Measurements from ENCODE around the gene ZNF385C. TPM values are rescaled to one million over a fixed set of nuclear protein-coding genes. Genes with fewer than 3 reads are reported as not detected.

Gene ZNF385C
- total and polyA plus RNA-seq, 3 donors from 2014 or later, result 17.9 to 26.6 (median 21.4) TPM

DNA sequence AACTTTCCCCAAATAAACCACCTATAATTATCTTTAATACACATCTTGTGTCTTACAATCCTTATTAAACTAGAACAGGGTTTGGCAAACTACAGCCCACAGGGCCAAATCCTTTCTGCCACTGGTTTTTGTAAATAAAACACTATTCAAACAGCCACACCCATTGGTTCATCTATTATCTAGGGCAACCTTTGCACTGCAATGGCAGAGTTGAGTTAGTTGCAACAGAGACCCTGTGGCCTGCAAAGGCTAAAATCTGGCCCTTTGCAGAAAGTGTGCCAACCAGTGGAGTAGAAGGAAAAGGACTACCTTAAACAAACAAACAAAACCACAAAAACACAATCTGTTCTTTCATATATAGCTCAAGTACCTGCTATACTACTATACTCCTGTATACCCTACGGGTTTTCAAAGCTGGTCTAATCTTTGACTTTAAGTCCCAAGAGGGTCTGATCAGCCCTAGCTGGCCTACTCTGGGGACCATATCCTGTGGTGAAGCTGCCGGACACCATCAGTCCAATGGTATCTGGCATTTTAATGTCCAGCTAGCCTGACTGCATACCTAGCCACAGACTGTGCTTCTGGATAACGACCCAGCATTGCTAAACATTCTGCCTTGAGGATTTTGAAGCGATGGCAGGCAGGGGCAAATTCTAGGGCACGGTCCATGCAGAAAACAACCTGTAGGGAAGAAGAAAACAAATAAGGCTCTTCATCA, 108.4 kb downstream of the ZNF385C start:
- H3K4me1 ChIP-seq, result no peaks in the 10 kb centered on the region
- intact Hi-C loops (cut with DNase I; ENCODE audit: low total_unique reads), result no loop called here
- no peaks in the 10 kb centered on the region for H3K36me3 ChIP-seq (ENCODE audit: low read depth, missing control alignments)
- DNase-seq, result no peak
- TF ChIP-seq, protein P1, sequence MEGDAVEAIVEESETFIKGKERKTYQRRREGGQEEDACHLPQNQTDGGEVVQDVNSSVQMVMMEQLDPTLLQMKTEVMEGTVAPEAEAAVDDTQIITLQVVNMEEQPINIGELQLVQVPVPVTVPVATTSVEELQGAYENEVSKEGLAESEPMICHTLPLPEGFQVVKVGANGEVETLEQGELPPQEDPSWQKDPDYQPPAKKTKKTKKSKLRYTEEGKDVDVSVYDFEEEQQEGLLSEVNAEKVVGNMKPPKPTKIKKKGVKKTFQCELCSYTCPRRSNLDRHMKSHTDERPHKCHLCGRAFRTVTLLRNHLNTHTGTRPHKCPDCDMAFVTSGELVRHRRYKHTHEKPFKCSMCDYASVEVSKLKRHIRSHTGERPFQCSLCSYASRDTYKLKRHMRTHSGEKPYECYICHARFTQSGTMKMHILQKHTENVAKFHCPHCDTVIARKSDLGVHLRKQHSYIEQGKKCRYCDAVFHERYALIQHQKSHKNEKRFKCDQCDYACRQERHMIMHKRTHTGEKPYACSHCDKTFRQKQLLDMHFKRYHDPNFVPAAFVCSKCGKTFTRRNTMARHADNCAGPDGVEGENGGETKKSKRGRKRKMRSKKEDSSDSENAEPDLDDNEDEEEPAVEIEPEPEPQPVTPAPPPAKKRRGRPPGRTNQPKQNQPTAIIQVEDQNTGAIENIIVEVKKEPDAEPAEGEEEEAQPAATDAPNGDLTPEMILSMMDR (IDR thresholded peaks at IDR 0.05), result no peak
- TF ChIP-seq POLR2A (IDR thresholded peaks at IDR 0.05), result no peak
- no peaks in the 10 kb centered on the region for H3K27me3 ChIP-seq
- no peak overlapping the region for H3K4me3 ChIP-seq
- H3K27ac ChIP-seq, result no peak overlapping the region
- no peaks in the 10 kb centered on the region for H3K9me3 ChIP-seq
- 87 to 96% methylated on average over 5 of the region's 5 CpGs for WGBS, 2 donors

DNA sequence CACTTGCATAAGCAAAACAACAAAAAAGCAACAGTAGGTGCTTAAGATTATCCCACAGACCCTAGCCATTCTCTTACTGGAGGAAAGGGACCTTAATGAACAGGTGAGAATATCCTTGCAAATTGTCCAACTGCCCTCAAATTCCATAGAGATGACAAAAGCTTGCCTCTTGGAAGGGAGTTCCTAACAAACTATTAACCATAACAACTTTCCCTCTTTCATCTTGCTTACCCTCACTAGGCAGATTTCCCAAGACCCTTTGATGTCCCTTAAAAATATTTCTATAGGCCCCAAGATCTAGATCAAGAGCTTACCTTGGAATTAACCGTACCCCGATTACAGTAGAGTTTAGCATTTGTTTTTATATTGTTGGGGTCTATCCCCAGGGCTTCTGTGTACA, 109.9 kb downstream of the ZNF385C start:
- no peaks in the 10 kb centered on the region for H3K9me3 ChIP-seq
- intact Hi-C loops (cut with DNase I; ENCODE audit: low total_unique reads), result no loop called here
- H3K36me3 ChIP-seq (ENCODE audit: low read depth, missing control alignments), result no peaks in the 10 kb centered on the region
- no peak overlapping the region for H3K27ac ChIP-seq
- no peak for DNase-seq
- TF ChIP-seq, protein P1 (IDR thresholded peaks at IDR 0.05), result no peak
- no peak for TF ChIP-seq POLR2A (IDR thresholded peaks at IDR 0.05)
- no peaks in the 10 kb centered on the region for H3K4me1 ChIP-seq
- WGBS, 2 donors, result 91 to 94% methylated on average over 2 of the region's 2 CpGs
- H3K4me3 ChIP-seq, result no peak overlapping the region
- no peaks in the 10 kb centered on the region for H3K27me3 ChIP-seq

DNA sequence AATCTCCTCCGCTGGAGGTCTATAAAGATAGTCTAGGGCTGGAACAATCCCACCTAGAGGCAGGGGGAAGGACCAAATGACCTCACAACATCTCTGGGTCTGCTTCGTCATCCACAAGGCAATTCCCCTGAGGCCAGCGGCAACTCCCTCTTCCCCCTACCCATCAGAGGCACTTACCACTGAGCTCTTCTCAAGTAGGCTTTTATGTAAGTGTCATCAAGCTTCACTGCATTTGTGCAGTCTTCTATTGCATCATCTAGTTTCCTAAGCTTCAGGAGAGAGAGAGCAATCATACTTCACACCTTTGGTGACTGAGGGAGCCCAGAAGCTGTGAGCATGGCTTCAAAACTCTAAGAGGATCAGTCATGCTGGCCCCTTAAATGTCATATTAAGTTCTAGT, 110.6 kb downstream of the ZNF385C start:
- Histone ChIP-seq H3K27me3 (no peaks in the 10 kb centered on the region), H3K27ac (no peak overlapping the region), H3K4me1 (no peaks in the 10 kb centered on the region), H3K36me3 (ENCODE audit: low read depth, missing control alignments) (no peaks in the 10 kb centered on the region), H3K4me3 (no peak overlapping the region), H3K9me3 (no peaks in the 10 kb centered on the region)
- no peak for DNase-seq
- intact Hi-C loops (cut with DNase I; ENCODE audit: low total_unique reads), result no loop called here
- TF ChIP-seq, protein P1 (IDR thresholded peaks at IDR 0.05), result no peak
- no peak for TF ChIP-seq POLR2A (IDR thresholded peaks at IDR 0.05)
- WGBS, 2 donors, result 77 to 86% methylated on average over 3 of the region's 3 CpGs

DNA sequence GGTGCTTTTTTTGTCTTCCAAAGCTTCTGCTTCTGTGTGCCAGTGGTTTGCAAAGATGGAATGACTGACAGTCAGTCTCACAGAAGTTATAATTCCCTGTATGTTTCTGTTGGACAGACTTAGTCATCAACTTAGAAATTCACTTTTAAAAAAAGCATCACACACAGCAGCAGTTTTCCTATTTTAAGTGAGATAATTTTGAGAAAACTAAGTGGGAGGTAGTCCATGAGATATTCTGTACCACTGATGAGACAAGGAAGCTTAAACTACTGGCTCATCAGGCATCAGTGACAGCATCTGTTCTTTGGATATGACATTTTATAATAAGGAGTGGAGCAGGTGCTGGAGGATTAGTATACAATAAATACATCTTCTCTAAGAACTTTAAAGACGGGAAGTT, 111.6 kb downstream of the ZNF385C start:
- 96 to 97% methylated on average over 1 of the region's 1 CpG for WGBS, 2 donors
- Histone ChIP-seq H3K27ac (no peak overlapping the region), H3K9me3 (no peaks in the 10 kb centered on the region), H3K4me1 (no peaks in the 10 kb centered on the region), H3K36me3 (ENCODE audit: low read depth, missing control alignments) (peaks cover 2% of the 10 kb centered on the region), H3K4me3 (no peak overlapping the region), H3K27me3 (no peaks in the 10 kb centered on the region)
- TF ChIP-seq POLR2A (IDR thresholded peaks at IDR 0.05), result no peak
- TF ChIP-seq, protein P1 (IDR thresholded peaks at IDR 0.05), result no peak
- intact Hi-C loops (cut with DNase I; ENCODE audit: low total_unique reads), result no loop called here
- no peak for DNase-seq

DNA sequence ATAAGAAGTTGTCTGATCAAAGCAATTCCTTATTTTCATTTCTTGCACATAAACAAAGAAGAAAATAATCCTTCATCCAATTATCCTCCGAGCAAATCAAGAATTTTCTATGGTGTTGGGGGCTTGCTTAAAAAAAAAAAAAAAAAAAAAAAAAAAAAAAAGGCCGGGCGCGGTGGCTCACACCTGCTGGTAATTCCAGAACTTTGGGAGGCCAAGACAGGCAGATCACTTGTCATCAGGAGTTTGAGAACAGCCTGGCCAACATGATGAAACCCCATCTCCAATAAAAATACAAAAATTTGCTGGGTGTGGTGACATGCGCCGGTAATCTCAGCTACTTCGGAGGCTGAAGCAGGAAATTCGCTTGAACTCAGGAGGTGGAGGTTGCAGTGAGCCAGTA, 112.4 kb downstream of the ZNF385C start:
- WGBS, 2 donors, result 94 to 95% methylated on average over 8 of the region's 8 CpGs
- TF ChIP-seq POLR2A (IDR thresholded peaks at IDR 0.05), result no peak
- TF ChIP-seq, protein P1 (IDR thresholded peaks at IDR 0.05), result no peak
- intact Hi-C loops (cut with DNase I; ENCODE audit: low total_unique reads), result no loop called here
- H3K4me3 ChIP-seq, result no peak overlapping the region
- H3K9me3 ChIP-seq, result no peaks in the 10 kb centered on the region
- H3K27ac ChIP-seq, result no peak overlapping the region
- no peak for DNase-seq
- H3K4me1 ChIP-seq, result no peaks in the 10 kb centered on the region
- peaks cover 2% of the 10 kb centered on the region for H3K36me3 ChIP-seq (ENCODE audit: low read depth, missing control alignments)
- no peaks in the 10 kb centered on the region for H3K27me3 ChIP-seq

Data from testis (tissue), 3 donors.